HepG2 (cell line): ENCODE measurements around the gene UBE2M. TPM values are rescaled to one million over a fixed set of nuclear protein-coding genes. Genes with fewer than 3 reads are reported as not detected.

ENCODE experiments used
- ATAC-seq: fragments of 200-7000 bp; cut with Tn5 transposase; 3 replicates; pipeline ENCODE4 v1.9.1; 2020; ENCODE audit warnings: mild to moderate bottlenecking, moderate library complexity
- BruUV-seq: library from RNA; stranded (reverse); fragments of 400-500 nt; replicated peaks from 2 replicates; lab custom pipeline; 2021; lab: Mats Ljungman, UMichigan
- CTCF ChIA-PET: fragments of 300-600 bp; formaldehyde crosslinking; extraction: SDS; loops from one replicate; lab custom pipeline; 2021; ENCODE audit warnings: low total read pairs, inconsistent platforms, low intra/inter-chr PET ratio; lab: Yijun Ruan, JAX
- POLR2A ChIA-PET: fragments of 350-600 bp; sonication (Branson Sonifier 250); formaldehyde crosslinking; loops from one replicate; lab custom pipeline; 2020; ENCODE audit warnings: antibody characterized with exemption, inconsistent platforms; lab: Yijun Ruan, JAX
- DNase-seq: peaks from one replicate; pipeline ENCODE4 v3.0.0-alpha.2; 2015; ENCODE audit warnings: low spot score
- FAIRE-seq: peaks from 3 replicates; lab custom pipeline; 2011; peaks lifted over from hg19 to GRCh38; lab: Jason Lieb, UNC
- H2AFZ ChIP-seq: one replicate; pipeline ENCODE4 v1.6.1; 2011; ENCODE audit warnings: low read length, inconsistent platforms
- H3K27ac ChIP-seq: fragments of 300-600 bp; 3 replicates; pipeline ENCODE4 v1.8.0; 2011; ENCODE audit warnings: mixed run types, mild to moderate bottlenecking, mixed read lengths, low read length, inconsistent platforms; ENCODE audit not compliant: insufficient read depth; ENCODE audit errors: extremely low read length
- H3K27me3 ChIP-seq, 2 experiments: fragments of 200-600 bp in 1 of 2; 2 replicates in 1 of 2; 3 replicates in 1 of 2; pipeline versions ENCODE4 v1.6.0 to v1.8.0; 2011; ENCODE audit warnings: low read length in 2 of 2, mild to moderate bottlenecking in 2 of 2, moderate library complexity in 2 of 2, inconsistent platforms in 1 of 2; ENCODE audit not compliant: insufficient read depth in 2 of 2, control insufficient read depth in 1 of 2
- H3K36me3 ChIP-seq, 2 experiments: fragments of 200-600 bp in 1 of 2; replicated peaks in 1 of 2; 2 replicates in 1 of 2; 3 replicates in 1 of 2; pipeline versions ENCODE4 v1.5.1 to v1.8.0; 2011; ENCODE audit warnings: low read length in 2 of 2, inconsistent platforms in 1 of 2; ENCODE audit not compliant: insufficient read depth in 2 of 2, control insufficient read depth in 1 of 2
- H3K4me1 ChIP-seq: 2 replicates; pipeline ENCODE4 v1.5.1; 2012; ENCODE audit warnings: low read length, inconsistent platforms; ENCODE audit not compliant: insufficient read depth
- H3K4me2 ChIP-seq: 2 replicates; pipeline ENCODE4 v1.6.0; 2011; ENCODE audit warnings: low read depth, low read length, inconsistent platforms
- H3K4me3 ChIP-seq, 3 experiments: fragments of 200-600 bp in 1 of 3; sonication (generic), shearing (Covaris generic) in 1 of 3; replicated peaks in 1 of 3; 2 replicates each; pipeline ENCODE4 v1.5.1; 2011 to 2016; ENCODE audit warnings: low read length in 3 of 3, inconsistent platforms in 2 of 3, low read depth in 2 of 3, mild to moderate bottlenecking in 2 of 3, control low read depth in 1 of 3, mixed read lengths in 1 of 3; ENCODE audit not compliant: insufficient read depth in 1 of 3
- H3K79me2 ChIP-seq: one replicate; pipeline ENCODE4 v1.6.1; 2011; ENCODE audit warnings: low read length, inconsistent platforms; ENCODE audit not compliant: insufficient read depth
- H3K9ac ChIP-seq: 2 replicates; pipeline ENCODE4 v1.6.0; 2011; ENCODE audit warnings: mild to moderate bottlenecking, low read depth, low read length, inconsistent platforms; ENCODE audit not compliant: insufficient read depth
- H3K9me3 ChIP-seq: 2 replicates; pipeline ENCODE4 v1.5.1; 2012; ENCODE audit warnings: mild to moderate bottlenecking, low read length
- H4K20me1 ChIP-seq: 2 replicates; pipeline ENCODE4 v1.6.0; 2011; ENCODE audit warnings: inconsistent platforms, mild to moderate bottlenecking, low read length, moderate library complexity; ENCODE audit not compliant: insufficient read depth
- AGO2 ChIP-seq: fragments of 200-400 bp; formaldehyde crosslinking; optimal IDR thresholded peaks from 2 replicates; pipeline ENCODE3; 2017; ENCODE audit warnings: mild to moderate bottlenecking, low read depth, low read length, moderate library complexity
- CCAR2 ChIP-seq: fragments of 200-400 bp; formaldehyde crosslinking; optimal IDR thresholded peaks from 2 replicates; pipeline ENCODE3; 2018; ENCODE audit warnings: low read depth, mild to moderate bottlenecking, low read length, moderate library complexity
- ELF3 ChIP-seq: IDR thresholded peaks from 2 replicates; pipeline ENCODE4 v1.6.1; 2016; ENCODE audit warnings: missing genetic modification reagents, missing compliant biosample characterization
- SALL1 ChIP-seq: sonication (generic); formaldehyde crosslinking; IDR thresholded peaks from 2 replicates; pipeline ENCODE4 v1.8.0; 2022; ENCODE audit warnings: mild to moderate bottlenecking, missing genetic modification reagents
- SOX5 ChIP-seq: IDR thresholded peaks from 2 replicates; pipeline ENCODE4 v1.6.1; 2016; ENCODE audit warnings: borderline replicate concordance
- ZKSCAN8 ChIP-seq: IDR thresholded peaks from 2 replicates; pipeline ENCODE4 v1.6.1; 2016; ENCODE audit warnings: borderline replicate concordance, missing genetic modification reagents, missing compliant biosample characterization
- WGBS: methylation state at CpG from one replicate; pipeline ENCODE4 v1.1.6; 2017; ENCODE audit warnings: low lambda C conversion rate; 5-methylcytosine and 5-hydroxymethylcytosine counted together
- in situ Hi-C: cut with HindIII; loops from 2 replicates; pipeline ENCODE4 v1.10.0; 2017; ENCODE audit warnings: low pct_unique_long_range_greater_than_20kb; ENCODE audit not compliant: extremely low pct_ligation_motif_present
- intact Hi-C: fragments of 100-400 bp; cut with micrococcal nuclease; formaldehyde crosslinking; loops from one replicate; pipeline ENCODE4 v1.10.0; 2022; ENCODE audit not compliant: unreplicated experiment
- polyA plus RNA-seq, 8 experiments: library from polyadenylated mRNA; depleted of rRNA in 3 of 8; stranded (reverse) in 7 of 8; unstranded in 1 of 8; fragments of >200 nt; fragmentation: Illumina TruSeq in 4 of 8; extraction: Trizol in 4 of 8; gene quantifications; 2 replicates each; pipeline versions ENCODE4 v1.2.1 to v1.2.3, GENCODE V29; 2011 to 2016; ENCODE audit warnings: low read depth in 4 of 8, missing spikeins in 1 of 8, mixed read lengths in 1 of 8; ENCODE audit not compliant: insufficient read depth in 1 of 8
- total RNA-seq, 5 experiments: library from RNA; depleted of rRNA; stranded (reverse); fragments of >200 nt; fragmentation: Illumina TruSeq; extraction: Trizol; gene quantifications; 2 replicates each; pipeline ENCODE4 v1.2.3, GENCODE V29; 2016; ENCODE audit warnings: low read depth in 1 of 5
- TF ChIP-seq, protein P1 (sequence below): sonication (generic); formaldehyde crosslinking; IDR thresholded peaks from 2 replicates; pipeline ENCODE4 v1.5.0; 2020; ENCODE audit warnings: missing genetic modification reagents, mild to moderate bottlenecking, borderline replicate concordance
- TF ChIP-seq, protein P2 (sequence below): sonication (generic); formaldehyde crosslinking; IDR thresholded peaks from 2 replicates; pipeline ENCODE4 v1.4.0; 2020; ENCODE audit warnings: mild to moderate bottlenecking, missing genetic modification reagents
- TF ChIP-seq, protein P3 (sequence below): sonication (generic); formaldehyde crosslinking; IDR thresholded peaks from 2 replicates; pipeline ENCODE4 v1.4.0; 2020; ENCODE audit warnings: missing genetic modification reagents

The UBE2M gene
- total and polyA plus RNA-seq, 2 of the 13 experiments (the other 11 are each of a cell fraction or from before 2014, with no cell fraction given) = 36.2 to 50.3 TPM

DNA sequence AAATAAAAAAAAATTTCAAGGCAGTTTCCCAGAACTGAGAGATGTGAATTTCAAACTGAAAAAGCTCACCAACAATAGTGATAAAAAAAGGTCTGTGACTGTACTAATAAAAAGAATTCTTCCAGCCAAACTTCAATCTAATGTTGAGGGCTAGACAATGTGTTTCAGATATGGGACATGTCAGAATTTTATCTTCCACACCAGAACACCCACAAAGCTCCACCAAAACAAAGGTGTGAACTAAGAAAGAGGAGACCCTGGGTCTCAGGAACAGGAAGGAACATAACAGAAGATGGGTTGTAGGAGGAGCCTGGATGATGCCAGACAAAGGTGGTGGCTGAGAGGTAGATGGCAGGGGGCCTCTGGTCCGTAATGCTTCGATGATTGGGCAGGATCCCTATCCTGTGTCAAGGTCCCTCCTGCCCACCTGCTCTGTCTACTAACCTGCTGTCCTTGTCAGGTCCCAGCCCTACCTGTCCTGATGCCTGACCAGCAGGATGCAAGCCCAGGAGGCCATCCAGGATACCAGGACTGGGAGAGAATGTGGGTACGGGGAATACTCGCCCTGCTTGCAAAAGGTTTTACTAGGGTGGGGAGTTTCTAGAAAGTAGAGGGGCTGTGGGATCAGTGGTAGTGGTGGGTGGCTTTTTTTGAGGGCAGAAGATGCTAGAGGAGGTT, 10.2 kb upstream of the UBE2M start:
- no peaks in the 10 kb centered on the region for H3K79me2 ChIP-seq
- ChIA-PET POLR2A (interaction anchor here (1.0 to 1.4 kb wide), 2 partner anchors 9 kb away, joined by 6 to 8 read pairs; no protein-coding TSS in a partner anchor), CTCF (no interaction called here)
- H4K20me1 ChIP-seq = no peaks in the 10 kb centered on the region
- FAIRE-seq = no peak
- WGBS = 97% methylated on average over 4 of the region's 4 CpGs
- no peak for TF ChIP-seq ZKSCAN8 (CRISPR knock-in tag)
- TF ChIP-seq, protein P1, sequence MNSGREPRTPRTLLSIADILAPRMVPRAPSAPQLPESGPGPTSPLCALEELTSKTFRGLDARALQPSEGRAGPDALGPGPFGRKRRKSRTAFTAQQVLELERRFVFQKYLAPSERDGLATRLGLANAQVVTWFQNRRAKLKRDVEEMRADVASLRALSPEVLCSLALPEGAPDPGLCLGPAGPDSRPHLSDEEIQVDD = no peak
- peak; percentile 9 for TF ChIP-seq AGO2
- in situ Hi-C loops = no loop called here
- no peaks in the 10 kb centered on the region; a peak in 2 of 5 replicates for H3K36me3 ChIP-seq
- DNase-seq = no peak
- H3K4me1 ChIP-seq = peaks cover 21% of the 10 kb centered on the region
- H2AFZ ChIP-seq = no peak overlapping the region
- H3K4me2 ChIP-seq = no peak overlapping the region
- H3K9me3 ChIP-seq = no peaks in the 10 kb centered on the region
- no peak for ATAC-seq
- H3K27ac ChIP-seq = no peak overlapping the region
- intact Hi-C loops = no loop called here
- no peaks in the 10 kb centered on the region for H3K27me3 ChIP-seq
- H3K9ac ChIP-seq = no peak overlapping the region
- H3K4me3 ChIP-seq = no peak overlapping the region
- no TSS peak for BruUV-seq

DNA sequence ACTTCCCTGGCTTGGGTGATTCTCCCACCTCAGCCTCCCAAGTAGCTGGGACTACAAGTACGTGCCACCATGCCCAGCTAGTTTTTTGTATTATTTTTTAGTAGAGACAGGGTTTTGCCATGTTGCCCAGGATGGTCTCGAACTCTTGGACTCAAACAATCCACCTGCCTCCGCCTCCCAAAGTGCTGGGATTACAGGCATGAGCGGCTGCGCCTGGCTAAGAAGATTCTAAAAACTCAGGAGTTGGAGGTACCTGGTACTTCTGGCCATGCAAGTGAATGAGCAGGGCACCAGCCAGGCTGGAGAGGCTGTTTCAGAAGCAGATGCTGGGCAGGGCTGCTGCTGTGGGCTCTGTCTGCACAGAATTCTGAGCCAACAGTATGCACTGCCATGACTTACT, 8.6 kb upstream of the UBE2M start:
- no peak for FAIRE-seq
- H3K4me2 ChIP-seq = no peak overlapping the region
- in situ Hi-C loops (no loop called here), intact Hi-C loops (no loop called here)
- no peaks in the 10 kb centered on the region for H3K9me3 ChIP-seq
- H3K36me3 ChIP-seq = no peaks in the 10 kb centered on the region; a peak in 2 of 5 replicates
- H4K20me1 ChIP-seq = no peaks in the 10 kb centered on the region
- DNase-seq = no peak
- WGBS = 98% methylated on average over 5 of the region's 5 CpGs
- H3K79me2 ChIP-seq = no peaks in the 10 kb centered on the region
- ChIA-PET CTCF (no interaction called here), POLR2A (interaction anchor here (1.2 kb wide), 1 partner anchor 16 kb away, joined by 4 read pairs; no protein-coding TSS in a partner anchor)
- H3K27ac ChIP-seq = no peak overlapping the region
- no peak overlapping the region for H3K9ac ChIP-seq
- H3K4me3 ChIP-seq = no peak overlapping the region
- no peak for ATAC-seq
- BruUV-seq = no TSS peak
- H3K4me1 ChIP-seq = peaks cover 15% of the 10 kb centered on the region
- no peaks in the 10 kb centered on the region for H3K27me3 ChIP-seq
- TF ChIP-seq SALL1 (CRISPR knock-in tag) = no peak
- TF ChIP-seq, protein P2, sequence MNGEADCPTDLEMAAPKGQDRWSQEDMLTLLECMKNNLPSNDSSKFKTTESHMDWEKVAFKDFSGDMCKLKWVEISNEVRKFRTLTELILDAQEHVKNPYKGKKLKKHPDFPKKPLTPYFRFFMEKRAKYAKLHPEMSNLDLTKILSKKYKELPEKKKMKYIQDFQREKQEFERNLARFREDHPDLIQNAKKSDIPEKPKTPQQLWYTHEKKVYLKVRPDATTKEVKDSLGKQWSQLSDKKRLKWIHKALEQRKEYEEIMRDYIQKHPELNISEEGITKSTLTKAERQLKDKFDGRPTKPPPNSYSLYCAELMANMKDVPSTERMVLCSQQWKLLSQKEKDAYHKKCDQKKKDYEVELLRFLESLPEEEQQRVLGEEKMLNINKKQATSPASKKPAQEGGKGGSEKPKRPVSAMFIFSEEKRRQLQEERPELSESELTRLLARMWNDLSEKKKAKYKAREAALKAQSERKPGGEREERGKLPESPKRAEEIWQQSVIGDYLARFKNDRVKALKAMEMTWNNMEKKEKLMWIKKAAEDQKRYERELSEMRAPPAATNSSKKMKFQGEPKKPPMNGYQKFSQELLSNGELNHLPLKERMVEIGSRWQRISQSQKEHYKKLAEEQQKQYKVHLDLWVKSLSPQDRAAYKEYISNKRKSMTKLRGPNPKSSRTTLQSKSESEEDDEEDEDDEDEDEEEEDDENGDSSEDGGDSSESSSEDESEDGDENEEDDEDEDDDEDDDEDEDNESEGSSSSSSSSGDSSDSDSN = no peak
- no peak for TF ChIP-seq CCAR2
- no peak for TF ChIP-seq SOX5 (CRISPR knock-in tag)
- TF ChIP-seq ELF3 = no peak
- TF ChIP-seq, protein P3, sequence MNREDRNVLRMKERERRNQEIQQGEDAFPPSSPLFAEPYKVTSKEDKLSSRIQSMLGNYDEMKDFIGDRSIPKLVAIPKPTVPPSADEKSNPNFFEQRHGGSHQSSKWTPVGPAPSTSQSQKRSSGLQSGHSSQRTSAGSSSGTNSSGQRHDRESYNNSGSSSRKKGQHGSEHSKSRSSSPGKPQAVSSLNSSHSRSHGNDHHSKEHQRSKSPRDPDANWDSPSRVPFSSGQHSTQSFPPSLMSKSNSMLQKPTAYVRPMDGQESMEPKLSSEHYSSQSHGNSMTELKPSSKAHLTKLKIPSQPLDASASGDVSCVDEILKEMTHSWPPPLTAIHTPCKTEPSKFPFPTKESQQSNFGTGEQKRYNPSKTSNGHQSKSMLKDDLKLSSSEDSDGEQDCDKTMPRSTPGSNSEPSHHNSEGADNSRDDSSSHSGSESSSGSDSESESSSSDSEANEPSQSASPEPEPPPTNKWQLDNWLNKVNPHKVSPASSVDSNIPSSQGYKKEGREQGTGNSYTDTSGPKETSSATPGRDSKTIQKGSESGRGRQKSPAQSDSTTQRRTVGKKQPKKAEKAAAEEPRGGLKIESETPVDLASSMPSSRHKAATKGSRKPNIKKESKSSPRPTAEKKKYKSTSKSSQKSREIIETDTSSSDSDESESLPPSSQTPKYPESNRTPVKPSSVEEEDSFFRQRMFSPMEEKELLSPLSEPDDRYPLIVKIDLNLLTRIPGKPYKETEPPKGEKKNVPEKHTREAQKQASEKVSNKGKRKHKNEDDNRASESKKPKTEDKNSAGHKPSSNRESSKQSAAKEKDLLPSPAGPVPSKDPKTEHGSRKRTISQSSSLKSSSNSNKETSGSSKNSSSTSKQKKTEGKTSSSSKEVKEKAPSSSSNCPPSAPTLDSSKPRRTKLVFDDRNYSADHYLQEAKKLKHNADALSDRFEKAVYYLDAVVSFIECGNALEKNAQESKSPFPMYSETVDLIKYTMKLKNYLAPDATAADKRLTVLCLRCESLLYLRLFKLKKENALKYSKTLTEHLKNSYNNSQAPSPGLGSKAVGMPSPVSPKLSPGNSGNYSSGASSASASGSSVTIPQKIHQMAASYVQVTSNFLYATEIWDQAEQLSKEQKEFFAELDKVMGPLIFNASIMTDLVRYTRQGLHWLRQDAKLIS (CRISPR knock-in tag) = no peak
- no peak overlapping the region for H2AFZ ChIP-seq
